Measurements from ENCODE around the gene SORBS1. TPM values are rescaled to one million over a fixed set of nuclear protein-coding genes. Genes with fewer than 3 reads are reported as not detected.

The SORBS1 gene
- total and polyA plus RNA-seq, 9 of the 15 experiments (the other 6 are each of a cell fraction or from before 2014, with no cell fraction given): 2.0 to 13.3 (median 6.5) TPM

- TF ChIP-seq ZSCAN32 (CRISPR knock-in tag; IDR thresholded peaks at IDR 0.05) (no peak), MIER1 (IDR thresholded peaks at IDR 0.05; ENCODE audit: low read depth) (no peak), RBM14 (IDR thresholded peaks at IDR 0.05; ENCODE audit: borderline replicate concordance, insufficient read depth, low read depth, low read length) (no peak), BRD9 (IDR thresholded peaks at IDR 0.05; ENCODE audit: low read depth, partially characterized antibody) (no peak), SETDB1 (IDR thresholded peaks at IDR 0.05; ENCODE audit: low read length) (no peak), KLF13 (tag; IDR thresholded peaks at IDR 0.05; ENCODE audit: borderline replicate concordance, low read depth) (no peak), ARID1B (IDR thresholded peaks at IDR 0.05) (peak; percentile 54), BACH1 (tag; IDR thresholded peaks at IDR 0.05) (no peak), ZZZ3 (IDR thresholded peaks at IDR 0.05) (no peak)
- TF ChIP-seq, protein P1, sequence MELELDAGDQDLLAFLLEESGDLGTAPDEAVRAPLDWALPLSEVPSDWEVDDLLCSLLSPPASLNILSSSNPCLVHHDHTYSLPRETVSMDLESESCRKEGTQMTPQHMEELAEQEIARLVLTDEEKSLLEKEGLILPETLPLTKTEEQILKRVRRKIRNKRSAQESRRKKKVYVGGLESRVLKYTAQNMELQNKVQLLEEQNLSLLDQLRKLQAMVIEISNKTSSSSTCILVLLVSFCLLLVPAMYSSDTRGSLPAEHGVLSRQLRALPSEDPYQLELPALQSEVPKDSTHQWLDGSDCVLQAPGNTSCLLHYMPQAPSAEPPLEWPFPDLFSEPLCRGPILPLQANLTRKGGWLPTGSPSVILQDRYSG (tag; conservative IDR thresholded peaks at IDR 0.05; ENCODE audit: low read depth): no peak
- TF ChIP-seq, protein P2, sequence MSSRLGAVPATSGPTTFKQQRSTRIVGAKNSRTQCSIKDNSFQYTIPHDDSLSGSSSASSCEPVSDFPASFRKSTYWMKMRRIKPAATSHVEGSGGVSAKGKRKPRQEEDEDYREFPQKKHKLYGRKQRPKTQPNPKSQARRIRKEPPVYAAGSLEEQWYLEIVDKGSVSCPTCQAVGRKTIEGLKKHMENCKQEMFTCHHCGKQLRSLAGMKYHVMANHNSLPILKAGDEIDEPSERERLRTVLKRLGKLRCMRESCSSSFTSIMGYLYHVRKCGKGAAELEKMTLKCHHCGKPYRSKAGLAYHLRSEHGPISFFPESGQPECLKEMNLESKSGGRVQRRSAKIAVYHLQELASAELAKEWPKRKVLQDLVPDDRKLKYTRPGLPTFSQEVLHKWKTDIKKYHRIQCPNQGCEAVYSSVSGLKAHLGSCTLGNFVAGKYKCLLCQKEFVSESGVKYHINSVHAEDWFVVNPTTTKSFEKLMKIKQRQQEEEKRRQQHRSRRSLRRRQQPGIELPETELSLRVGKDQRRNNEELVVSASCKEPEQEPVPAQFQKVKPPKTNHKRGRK (tag; IDR thresholded peaks at IDR 0.05): no peak
- TF ChIP-seq, protein P3, sequence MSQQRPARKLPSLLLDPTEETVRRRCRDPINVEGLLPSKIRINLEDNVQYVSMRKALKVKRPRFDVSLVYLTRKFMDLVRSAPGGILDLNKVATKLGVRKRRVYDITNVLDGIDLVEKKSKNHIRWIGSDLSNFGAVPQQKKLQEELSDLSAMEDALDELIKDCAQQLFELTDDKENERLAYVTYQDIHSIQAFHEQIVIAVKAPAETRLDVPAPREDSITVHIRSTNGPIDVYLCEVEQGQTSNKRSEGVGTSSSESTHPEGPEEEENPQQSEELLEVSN (IDR thresholded peaks at IDR 0.05; ENCODE audit: borderline replicate concordance in 1 of 2, extremely low read depth in 1 of 2, insufficient read depth in 1 of 2, insufficient read length in 1 of 2, low read depth in 1 of 2, low read length in 1 of 2, poor library complexity in 1 of 2, severe bottlenecking in 1 of 2): no peak
- TF ChIP-seq, protein P4, sequence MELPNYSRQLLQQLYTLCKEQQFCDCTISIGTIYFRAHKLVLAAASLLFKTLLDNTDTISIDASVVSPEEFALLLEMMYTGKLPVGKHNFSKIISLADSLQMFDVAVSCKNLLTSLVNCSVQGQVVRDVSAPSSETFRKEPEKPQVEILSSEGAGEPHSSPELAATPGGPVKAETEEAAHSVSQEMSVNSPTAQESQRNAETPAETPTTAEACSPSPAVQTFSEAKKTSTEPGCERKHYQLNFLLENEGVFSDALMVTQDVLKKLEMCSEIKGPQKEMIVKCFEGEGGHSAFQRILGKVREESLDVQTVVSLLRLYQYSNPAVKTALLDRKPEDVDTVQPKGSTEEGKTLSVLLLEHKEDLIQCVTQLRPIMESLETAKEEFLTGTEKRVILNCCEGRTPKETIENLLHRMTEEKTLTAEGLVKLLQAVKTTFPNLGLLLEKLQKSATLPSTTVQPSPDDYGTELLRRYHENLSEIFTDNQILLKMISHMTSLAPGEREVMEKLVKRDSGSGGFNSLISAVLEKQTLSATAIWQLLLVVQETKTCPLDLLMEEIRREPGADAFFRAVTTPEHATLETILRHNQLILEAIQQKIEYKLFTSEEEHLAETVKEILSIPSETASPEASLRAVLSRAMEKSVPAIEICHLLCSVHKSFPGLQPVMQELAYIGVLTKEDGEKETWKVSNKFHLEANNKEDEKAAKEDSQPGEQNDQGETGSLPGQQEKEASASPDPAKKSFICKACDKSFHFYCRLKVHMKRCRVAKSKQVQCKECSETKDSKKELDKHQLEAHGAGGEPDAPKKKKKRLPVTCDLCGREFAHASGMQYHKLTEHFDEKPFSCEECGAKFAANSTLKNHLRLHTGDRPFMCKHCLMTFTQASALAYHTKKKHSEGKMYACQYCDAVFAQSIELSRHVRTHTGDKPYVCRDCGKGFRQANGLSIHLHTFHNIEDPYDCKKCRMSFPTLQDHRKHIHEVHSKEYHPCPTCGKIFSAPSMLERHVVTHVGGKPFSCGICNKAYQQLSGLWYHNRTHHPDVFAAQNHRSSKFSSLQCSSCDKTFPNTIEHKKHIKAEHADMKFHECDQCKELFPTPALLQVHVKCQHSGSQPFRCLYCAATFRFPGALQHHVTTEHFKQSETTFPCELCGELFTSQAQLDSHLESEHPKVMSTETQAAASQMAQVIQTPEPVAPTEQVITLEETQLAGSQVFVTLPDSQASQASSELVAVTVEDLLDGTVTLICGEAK (IDR thresholded peaks at IDR 0.05): no peak
- TF ChIP-seq, protein P4 (CRISPR knock-in tag; IDR thresholded peaks at IDR 0.05): no peak
Observed at GRCh38 chr10:95544783-95545500, 16.2 kb downstream of the SORBS1 start (continued).
